ENCODE measurements around the gene MAPK1. TPM values are rescaled to one million over a fixed set of nuclear protein-coding genes. Genes with fewer than 3 reads are reported as not detected.
"Not testable (repeated sequence)": the region's sequence is repeated elsewhere in the genome, so short reads cannot be mapped to it uniquely, and the experiment has no call there.

MAPK1 gene
- total RNA-seq, 1 experiment from 2014 or later, result 98.8 TPM

DNA sequence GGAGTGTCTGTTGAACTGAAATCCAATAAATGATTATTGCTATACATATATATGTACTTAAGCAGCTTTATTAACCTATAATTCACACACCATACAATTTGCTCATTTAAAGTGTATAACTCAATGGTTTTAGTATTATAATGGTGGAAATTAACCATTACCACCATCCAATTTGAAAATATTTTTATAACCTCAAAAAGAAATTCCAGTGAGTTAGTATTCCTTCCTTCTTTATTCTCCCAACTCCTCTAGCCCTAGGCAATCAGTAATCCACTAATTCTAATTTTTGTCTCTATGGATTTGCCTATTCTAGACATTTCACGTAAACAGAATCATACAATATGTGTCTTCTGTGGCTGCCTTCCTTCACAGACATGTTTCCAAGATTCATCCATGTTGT is 64.8 kb downstream of the MAPK1 start:
- no peak overlapping the region for H3K4me3 ChIP-seq

DNA sequence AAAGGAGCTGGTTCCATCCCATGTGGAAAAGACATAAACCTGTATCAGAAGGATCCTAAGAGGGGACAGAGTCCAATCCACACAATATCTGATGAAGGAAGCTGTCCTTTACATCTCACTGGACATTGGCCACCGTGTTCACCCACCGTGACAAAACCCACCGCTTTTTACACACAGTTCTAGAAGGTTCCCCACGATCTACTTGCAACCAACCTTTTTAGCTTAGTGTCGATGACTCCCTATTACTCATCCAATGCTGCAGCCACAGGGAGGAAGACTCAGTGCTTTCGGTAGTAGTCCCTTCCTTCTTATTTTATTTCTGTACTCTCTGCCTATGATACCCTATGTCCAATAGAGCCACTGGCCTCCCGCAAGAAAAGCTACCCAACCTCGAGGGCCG is 65.4 kb downstream of the MAPK1 start:
- Histone ChIP-seq H3K27me3 (no peaks in the 10 kb centered on the region), H3K36me3 (peaks cover 84% of the 10 kb centered on the region)
- no peak for DNase-seq

More for the DNA sequence above, 64.8 kb downstream of the MAPK1 start:
- H3K36me3 ChIP-seq, result peaks cover 89% of the 10 kb centered on the region
- no peak overlapping the region for H3K27ac ChIP-seq
- H3K27me3 ChIP-seq, result no peaks in the 10 kb centered on the region
- no peak for DNase-seq
- peaks cover 3% of the 10 kb centered on the region; the same call in 1 of the 2 replicates for H3K4me1 ChIP-seq
- H3K9me3 ChIP-seq (replicated peaks), result no peaks in the 10 kb centered on the region

DNA sequence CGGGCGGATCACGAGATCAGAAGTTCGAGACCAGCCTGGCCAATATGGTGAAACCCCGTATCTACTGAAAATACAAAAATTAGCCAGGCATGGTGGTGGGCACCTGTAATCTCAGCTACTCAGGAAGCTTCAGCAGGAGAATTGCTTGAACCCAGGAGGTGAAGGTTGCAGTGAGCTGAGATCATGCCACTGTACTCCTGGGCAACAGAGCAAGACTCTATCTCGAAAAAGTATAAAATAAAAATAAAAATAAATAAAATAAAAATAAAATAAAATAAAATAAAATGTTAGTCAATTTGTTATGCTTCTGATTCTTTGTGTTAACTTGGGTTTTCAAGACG is 66.2 kb downstream of the MAPK1 start:
- H3K36me3 ChIP-seq, result peaks cover 82% of the 10 kb centered on the region

More for the DNA sequence above, 65.4 kb downstream of the MAPK1 start:
- Histone ChIP-seq H3K4me3 (no peak overlapping the region), H3K4me1 (peaks cover 9% of the 10 kb centered on the region), H3K27ac (no peak overlapping the region), H3K9me3 (replicated peaks) (no peaks in the 10 kb centered on the region)

DNA sequence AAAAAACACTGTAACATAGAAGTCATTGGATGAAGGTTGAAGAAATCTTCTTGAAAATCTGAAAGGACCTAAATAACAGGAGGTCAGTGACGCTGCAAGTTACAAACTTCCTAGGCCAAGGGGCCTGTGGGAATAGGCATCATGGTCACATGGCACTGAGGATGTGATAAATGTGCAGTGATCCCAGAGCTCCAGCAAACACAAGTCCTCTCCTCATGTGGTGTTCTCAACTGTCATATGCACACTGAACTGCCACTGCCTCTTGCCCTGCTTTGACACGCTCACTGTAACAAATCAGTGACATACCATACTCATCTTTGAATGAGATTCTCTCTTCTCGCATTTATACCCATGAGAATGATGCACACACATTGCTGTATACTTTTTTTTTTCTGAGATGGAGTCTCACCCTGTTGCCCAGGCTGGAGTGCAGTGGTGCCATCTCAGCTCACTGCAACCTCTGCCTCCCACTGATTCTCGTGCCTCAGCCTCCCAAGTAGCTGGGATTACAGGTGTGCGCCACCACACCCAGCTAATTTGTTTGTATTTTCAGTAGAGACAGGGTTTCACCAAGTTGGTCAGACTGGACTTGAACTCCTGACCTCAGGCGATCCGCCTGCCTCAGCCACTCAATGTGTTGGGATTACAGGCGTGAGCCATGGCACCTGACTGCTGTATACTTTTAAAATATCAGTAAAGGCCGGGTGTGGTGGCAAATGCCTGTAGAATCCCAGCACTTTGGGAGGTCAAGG is 66.7 kb downstream of the MAPK1 start:
- H3K27me3 ChIP-seq, result no peaks in the 10 kb centered on the region
- H3K36me3 ChIP-seq, result peaks cover 82% of the 10 kb centered on the region
- no peaks in the 10 kb centered on the region for H3K9me3 ChIP-seq (replicated peaks)
- DNase-seq, result no peak
- H3K4me1 ChIP-seq, result peaks cover 17% of the 10 kb centered on the region
- H3K4me3 ChIP-seq, result no peak overlapping the region
- H3K27ac ChIP-seq, result no peak overlapping the region

More for the DNA sequence above, 66.2 kb downstream of the MAPK1 start:
- not testable (repeated sequence) for H3K27me3 ChIP-seq; DNase-seq; H3K4me3 ChIP-seq; H3K27ac ChIP-seq; H3K9me3 ChIP-seq (replicated peaks)
- peaks cover 16% of the 10 kb centered on the region for H3K4me1 ChIP-seq

DNA sequence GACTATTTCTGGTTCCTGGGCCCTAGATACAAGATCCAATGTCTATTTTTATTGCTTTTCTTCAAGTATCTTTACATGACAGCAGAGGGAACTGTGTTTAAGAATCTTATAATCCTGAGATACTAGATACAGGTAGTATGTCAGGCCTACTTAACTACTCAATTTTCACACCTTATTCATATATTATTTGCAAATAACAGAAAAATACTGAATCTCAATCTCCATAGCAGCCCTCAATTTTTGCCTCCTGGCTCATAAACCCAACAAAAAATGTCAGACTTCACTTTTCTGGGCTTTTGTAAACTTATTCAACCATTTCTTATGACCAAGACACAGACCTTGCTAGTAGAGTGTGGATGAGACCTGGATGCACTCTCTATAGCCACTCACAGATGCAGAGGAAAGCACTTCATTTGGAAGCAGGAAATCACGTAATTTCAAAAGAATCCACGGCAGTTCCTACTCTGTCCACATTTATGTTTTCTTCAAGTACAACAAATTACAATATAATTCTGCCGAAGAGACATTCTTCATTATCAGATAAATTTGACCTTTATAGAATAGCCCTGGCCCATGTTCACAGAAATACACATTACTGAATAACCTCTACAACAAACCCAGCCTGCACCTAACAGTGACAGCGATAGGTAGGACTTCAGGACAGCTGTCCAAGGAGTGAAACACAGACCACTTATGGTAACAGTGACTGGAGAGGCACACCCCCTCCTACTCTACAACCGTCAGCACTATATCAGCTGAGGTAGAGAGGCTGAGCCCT is 69.8 kb downstream of the MAPK1 start:
- Histone ChIP-seq H3K9me3 (replicated peaks) (no peaks in the 10 kb centered on the region), H3K4me1 (peaks cover 17% of the 10 kb centered on the region), H3K27me3 (no peaks in the 10 kb centered on the region), H3K27ac (no peak overlapping the region), H3K36me3 (peaks cover 67% of the 10 kb centered on the region), H3K4me3 (no peak overlapping the region)
- no peak for DNase-seq

DNA sequence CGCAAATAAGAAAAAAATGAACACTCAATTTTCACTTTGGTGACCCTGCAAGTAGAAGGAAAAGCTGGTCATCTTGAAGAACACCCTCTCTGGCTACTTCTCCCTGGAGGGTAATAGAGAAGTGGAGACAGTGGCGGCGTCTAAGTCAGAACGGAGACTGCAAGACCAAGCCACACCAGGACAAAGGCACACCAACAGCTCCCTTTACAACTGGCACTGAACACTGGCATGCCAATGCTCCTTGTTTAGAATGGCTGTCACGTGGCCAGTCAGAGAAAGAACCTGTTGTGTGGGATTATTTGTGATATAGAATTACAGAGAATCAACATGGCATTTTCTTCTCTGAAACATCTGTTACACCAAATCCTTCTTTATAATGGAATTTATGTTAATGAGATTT is 70.6 kb downstream of the MAPK1 start:
- no peaks in the 10 kb centered on the region for H3K27me3 ChIP-seq
- no peaks in the 10 kb centered on the region for H3K9me3 ChIP-seq (replicated peaks)
- peaks cover 64% of the 10 kb centered on the region for H3K36me3 ChIP-seq
- peaks cover 17% of the 10 kb centered on the region for H3K4me1 ChIP-seq
- H3K27ac ChIP-seq, result no peak overlapping the region
- DNase-seq, result peak; percentile 46 to 69
- no peak overlapping the region for H3K4me3 ChIP-seq

DNA sequence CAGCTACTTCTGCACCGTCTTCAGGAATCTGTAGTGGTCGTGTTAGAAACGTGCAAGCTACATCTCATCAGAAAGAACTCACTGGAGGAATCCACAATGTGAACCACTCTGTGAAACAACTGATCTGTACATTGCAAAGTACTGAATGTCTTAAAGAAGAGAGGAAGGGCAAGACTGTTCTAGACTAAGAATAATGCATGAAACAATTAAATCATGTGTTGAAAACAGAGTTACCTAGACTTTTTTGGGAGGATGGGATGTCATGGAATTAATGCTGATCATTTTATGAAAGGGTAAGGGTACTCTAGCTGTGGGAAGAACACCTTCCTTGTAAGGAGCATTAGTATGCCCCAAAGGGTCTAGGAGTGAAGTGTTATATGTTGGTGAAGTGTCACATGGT is 71.2 kb downstream of the MAPK1 start:
- Histone ChIP-seq H3K4me3 (no peak overlapping the region), H3K36me3 (peaks cover 57% of the 10 kb centered on the region), H3K4me1 (peaks cover 17% of the 10 kb centered on the region), H3K27me3 (no peaks in the 10 kb centered on the region), H3K27ac (no peak overlapping the region), H3K9me3 (replicated peaks) (no peaks in the 10 kb centered on the region)
- DNase-seq, result no peak

DNA sequence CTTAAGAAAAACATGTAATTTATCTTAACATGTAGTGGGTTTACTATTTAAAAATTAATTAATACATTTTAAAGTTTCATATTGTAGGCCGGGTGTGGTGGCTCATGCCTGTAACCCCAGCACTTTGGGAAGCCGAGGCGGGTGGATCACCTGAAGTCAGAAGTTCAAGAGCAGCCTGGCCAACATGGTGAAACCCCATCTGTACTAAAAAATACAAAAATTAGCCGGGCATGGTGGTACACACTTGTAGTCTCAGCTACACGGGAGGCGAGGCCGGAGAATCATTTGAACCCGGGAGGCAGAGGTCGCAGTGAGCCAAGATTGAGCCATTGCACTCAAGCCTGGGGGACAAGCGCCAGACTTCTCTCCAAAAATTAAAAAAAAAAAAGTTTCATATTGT is 73.7 kb downstream of the MAPK1 start:
- not testable (repeated sequence) for H3K4me3 ChIP-seq; H3K9me3 ChIP-seq (replicated peaks); H3K27me3 ChIP-seq; H3K27ac ChIP-seq; DNase-seq
- H3K4me1 ChIP-seq, result peaks cover 17% of the 10 kb centered on the region
- peaks cover 38% of the 10 kb centered on the region for H3K36me3 ChIP-seq

DNA sequence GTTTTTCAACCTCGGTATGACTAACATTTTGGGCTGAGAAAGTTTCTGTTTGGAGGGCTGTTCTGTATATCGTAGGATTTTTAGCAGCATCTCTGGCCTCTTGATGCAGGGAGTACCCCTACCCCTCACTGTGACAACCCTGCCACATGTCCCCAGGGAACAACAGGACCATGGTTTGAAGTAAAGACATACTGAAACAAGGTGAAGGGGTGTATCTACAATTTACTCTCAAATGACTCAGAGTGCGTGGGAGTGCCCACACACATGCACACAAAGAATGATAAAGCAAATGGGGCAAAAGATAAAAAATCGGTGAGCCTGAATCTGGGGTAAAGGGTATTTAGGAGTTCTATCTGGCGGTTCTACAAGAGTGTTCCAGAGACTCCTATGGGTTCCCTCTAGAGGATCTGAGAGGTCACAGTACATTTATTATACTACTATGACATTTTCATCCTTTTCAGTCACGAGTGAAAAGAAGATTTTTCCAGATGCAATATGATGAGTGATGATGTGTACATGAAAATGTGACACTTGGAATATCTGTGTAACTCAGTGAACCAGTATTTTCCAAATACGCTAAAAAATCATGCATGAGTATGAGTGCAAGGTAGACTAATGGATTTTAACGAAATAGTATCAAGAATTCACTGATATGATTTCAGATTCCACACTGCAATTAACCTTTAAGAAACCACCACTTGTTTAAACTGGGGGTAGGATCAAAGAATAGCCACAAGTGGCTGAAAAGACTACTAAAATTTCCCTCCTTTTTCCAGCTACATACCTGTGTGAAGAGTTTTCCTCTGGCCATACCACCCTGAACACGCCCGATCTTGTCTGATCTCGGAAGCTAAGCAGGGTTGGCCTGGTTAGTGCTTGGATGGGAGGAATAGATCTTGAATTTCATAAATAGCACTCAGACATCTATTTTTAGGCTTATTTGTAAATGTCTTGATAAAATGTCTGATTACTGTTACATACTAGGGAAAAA is 75.5 kb downstream of the MAPK1 start:
- Histone ChIP-seq H3K36me3 (peaks cover 44% of the 10 kb centered on the region), H3K4me3 (no peak overlapping the region), H3K27me3 (no peaks in the 10 kb centered on the region), H3K27ac (no peak overlapping the region), H3K4me1 (peaks cover 7% of the 10 kb centered on the region), H3K9me3 (replicated peaks) (no peaks in the 10 kb centered on the region)
- no peak for DNase-seq

DNA sequence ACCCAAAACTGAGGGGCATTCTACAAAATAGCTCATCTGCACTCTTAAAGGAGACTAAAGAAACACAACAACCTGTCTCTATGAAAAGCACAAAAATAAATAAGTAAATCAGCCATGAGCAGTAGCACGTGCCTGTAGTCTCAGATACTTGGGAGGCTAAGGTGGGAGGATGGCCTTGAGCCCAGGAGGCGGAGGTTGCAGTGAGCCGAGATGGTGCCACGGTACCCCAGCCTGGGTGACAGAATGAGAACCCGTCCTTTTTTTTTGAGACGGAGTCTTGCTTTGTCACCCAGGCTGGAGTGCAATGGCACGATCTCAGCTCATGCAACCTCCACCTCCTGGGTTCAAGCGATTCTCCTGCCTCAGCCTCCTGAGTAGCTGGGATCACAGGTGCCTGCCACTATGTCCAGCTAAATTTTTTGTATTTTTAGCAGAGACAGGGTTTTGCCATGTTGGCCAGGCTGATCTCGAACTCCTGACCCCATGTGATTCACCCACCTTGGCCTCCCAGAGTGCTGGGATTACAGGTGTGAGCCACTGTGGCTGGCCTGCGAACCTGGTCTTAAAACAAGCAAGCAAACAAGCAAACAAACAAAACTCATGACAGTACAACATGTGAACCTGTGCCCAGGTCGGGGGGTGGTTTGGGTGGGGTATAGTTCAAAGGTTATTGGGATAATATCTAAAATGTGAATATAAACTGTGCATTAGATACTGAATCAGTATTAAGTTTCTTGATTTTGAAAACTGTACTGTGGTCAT is 76.4 kb downstream of the MAPK1 start:
- not testable (repeated sequence) for H3K9me3 ChIP-seq (replicated peaks); H3K27ac ChIP-seq; DNase-seq; H3K27me3 ChIP-seq; H3K4me1 ChIP-seq; H3K4me3 ChIP-seq
- peaks cover 45% of the 10 kb centered on the region for H3K36me3 ChIP-seq

DNA sequence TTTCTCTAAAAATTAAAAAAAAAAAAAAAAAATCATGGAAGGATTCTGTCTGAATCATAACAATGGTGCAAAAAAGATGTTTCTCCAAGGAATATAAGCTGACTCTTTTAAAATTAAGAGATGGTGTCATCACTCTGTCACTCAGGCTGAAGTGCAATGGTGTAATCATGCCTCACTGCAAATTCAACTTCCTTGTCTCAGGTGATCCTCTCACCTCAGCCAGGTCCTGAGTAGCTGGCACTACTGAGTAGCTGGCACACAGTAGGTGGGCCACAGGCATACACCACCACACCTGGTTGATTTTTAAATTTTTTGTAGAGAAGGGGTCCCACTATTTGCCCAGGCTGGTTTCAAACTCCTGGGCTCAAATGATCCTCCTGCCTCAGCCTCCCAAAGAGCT is 77.1 kb downstream of the MAPK1 start:
- H3K9me3 ChIP-seq (replicated peaks), result no peaks in the 10 kb centered on the region
- no peaks in the 10 kb centered on the region for H3K4me1 ChIP-seq
- H3K36me3 ChIP-seq, result peaks cover 42% of the 10 kb centered on the region
- no peak for DNase-seq
- H3K4me3 ChIP-seq, result no peak overlapping the region
- no peaks in the 10 kb centered on the region for H3K27me3 ChIP-seq
- no peak overlapping the region for H3K27ac ChIP-seq

DNA sequence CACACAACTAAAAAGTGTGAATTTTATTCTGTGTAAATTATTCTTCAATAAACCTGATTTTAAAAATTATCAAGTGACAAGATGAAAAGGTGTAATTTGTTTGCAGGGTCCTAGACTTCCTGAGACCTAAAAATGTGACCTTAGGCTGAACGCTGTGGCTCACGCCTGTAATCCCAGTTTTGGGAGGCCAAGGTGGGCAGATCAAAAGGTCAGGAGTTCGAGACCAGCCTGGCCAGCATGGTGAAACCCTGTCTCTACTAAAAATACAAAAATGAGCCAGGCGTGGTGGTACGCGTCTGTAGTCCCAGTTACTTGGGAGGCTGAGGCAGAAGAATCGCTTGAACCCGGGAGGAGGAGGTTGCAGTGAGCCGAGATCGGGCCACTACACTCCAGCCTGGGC is 79.9 kb downstream of the MAPK1 start:
- H3K9me3 ChIP-seq (replicated peaks); DNase-seq; H3K27ac ChIP-seq; H3K4me1 ChIP-seq; H3K4me3 ChIP-seq; H3K27me3 ChIP-seq: not testable (repeated sequence)
- peaks cover 52% of the 10 kb centered on the region for H3K36me3 ChIP-seq

DNA sequence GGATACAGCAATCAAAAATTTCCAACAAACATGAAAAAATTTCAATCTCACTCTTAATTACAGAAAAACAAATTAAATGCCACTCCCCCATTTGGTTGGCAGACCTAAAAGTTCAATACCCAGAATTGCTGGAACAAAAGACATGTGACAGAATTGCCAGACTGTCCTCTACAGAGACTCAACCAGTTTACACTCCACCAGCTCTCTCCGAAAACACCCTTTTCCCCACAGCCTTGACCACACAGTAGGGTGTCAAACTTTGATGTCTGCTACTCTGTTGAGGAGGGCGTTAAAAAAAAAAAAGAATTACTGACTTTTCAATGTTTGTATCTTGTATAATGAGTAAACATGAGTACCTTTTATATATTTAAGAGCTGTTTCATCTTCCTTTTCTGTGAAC is 87.2 kb downstream of the MAPK1 start:
- Histone ChIP-seq H3K36me3 (peaks cover 55% of the 10 kb centered on the region), H3K27ac (no peak overlapping the region), H3K4me3 (no peak overlapping the region), H3K9me3 (replicated peaks) (no peaks in the 10 kb centered on the region), H3K4me1 (no peaks in the 10 kb centered on the region; the same call in 1 of the 2 replicates), H3K27me3 (no peaks in the 10 kb centered on the region)
- no peak for DNase-seq

DNA sequence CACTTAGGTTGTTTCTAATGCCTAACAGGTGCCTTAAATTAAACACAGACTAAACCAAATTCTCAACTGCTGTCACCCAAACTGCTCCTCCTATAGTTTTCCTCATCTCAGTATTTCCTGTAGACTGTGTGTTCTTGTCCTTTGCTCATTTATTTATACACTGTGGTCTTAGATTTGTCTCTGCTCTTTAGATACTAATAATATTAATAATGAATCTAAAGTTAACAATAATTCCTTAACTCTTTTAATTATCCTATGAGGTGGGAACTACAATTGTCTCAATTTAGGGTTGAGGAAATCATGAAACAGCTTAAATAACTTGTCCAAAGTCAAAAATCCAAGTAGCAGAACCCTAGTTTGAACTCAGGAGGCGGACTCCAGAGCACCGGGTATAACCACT is 88.0 kb downstream of the MAPK1 start:
- H3K27me3 ChIP-seq, result no peaks in the 10 kb centered on the region
- no peak for DNase-seq
- peaks cover 52% of the 10 kb centered on the region for H3K36me3 ChIP-seq
- no peaks in the 10 kb centered on the region for H3K9me3 ChIP-seq (replicated peaks)
- no peaks in the 10 kb centered on the region; the same call in 1 of the 2 replicates for H3K4me1 ChIP-seq
- no peak overlapping the region for H3K27ac ChIP-seq
- no peak overlapping the region for H3K4me3 ChIP-seq

All from SJCRH30 (cell line).